Activated naive CD8-positive, alpha-beta T cell (primary cell): Measurements from ENCODE around the gene PRSS22.

Experiments used
- H3K27ac Mint-ChIP-seq: one replicate; pipeline ENCODE4 v1.8.0; 2021; ENCODE audit warnings: mixed read lengths
- H3K27me3 Mint-ChIP-seq: one replicate; pipeline ENCODE4 v1.8.0; 2021; ENCODE audit warnings: mixed read lengths
- H3K36me3 Mint-ChIP-seq: one replicate; pipeline ENCODE4 v1.8.0; 2021; ENCODE audit warnings: mixed read lengths
- H3K4me1 Mint-ChIP-seq: one replicate; pipeline ENCODE4 v1.8.0; 2021; ENCODE audit warnings: low read depth, mixed read lengths
- H3K4me3 Mint-ChIP-seq: one replicate; pipeline ENCODE4 v1.8.0; 2021; ENCODE audit warnings: mild to moderate bottlenecking, mixed read lengths
- H3K9me3 Mint-ChIP-seq: one replicate; pipeline ENCODE4 v1.8.0; 2021; ENCODE audit warnings: low read depth, mixed read lengths

Gene PRSS22

GRCh38 chr16:2830355-2830695 lies 27.6 kb downstream of the PRSS22 start:
- Mint-ChIP-seq H3K27ac (no peak overlapping the region), H3K27me3 (peaks cover 5% of the 10 kb centered on the region), H3K9me3 (no peaks in the 10 kb centered on the region), H3K36me3 (no peaks in the 10 kb centered on the region), H3K4me3 (no peak overlapping the region), H3K4me1 (no peaks in the 10 kb centered on the region)

DNA sequence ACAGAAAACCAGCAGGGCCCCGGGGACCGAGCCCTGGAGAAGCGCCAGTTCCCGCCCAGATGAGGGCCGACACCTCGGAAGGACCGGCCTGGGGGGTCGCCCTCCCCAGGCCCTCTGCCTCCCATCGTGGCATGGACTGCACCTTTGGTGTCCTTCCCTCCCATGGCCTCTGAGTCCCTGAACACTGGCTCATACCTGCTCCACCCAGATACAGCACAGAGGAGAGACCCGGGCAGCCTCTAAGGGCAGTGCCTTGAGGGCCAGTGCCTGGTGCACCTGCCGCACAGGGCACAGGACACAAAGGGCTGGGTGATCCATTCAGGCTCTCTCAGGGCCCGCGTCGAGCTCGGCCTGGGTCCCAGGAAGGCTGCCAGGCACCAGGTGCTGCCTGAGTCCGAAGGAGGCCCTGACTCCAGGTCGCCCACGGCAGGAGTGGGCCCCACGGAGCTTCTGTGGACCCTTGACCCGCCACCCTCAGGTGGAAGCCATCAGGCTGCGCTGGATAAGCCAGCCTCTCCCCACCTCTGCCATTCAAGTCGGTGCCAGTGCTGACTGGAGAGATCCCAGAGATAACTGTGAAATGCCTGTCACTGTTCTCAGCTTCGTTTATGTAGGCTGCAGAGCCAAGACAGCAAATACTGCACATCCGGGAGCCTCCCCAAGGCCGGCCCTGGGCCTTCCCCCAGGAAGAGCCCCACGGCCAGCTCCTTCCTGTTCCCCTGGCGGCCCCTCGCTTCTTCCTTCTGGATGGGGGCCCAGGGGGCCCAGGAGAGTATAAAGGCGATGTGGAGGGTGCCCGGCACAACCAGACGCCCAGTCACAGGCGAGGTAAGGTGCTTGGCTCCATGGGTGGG lies 28.2 kb downstream of the PRSS22 start, which contains the start of gene ZG16B:
Gene ZG16B, plus strand, starts transcription at position 803 of the 854 bp plus-strand sequence. CDS start 139 bp downstream, outside the sequence.
- Mint-ChIP-seq H3K27me3 (peaks cover 5% of the 10 kb centered on the region), H3K36me3 (no peaks in the 10 kb centered on the region), H3K4me1 (no peaks in the 10 kb centered on the region), H3K27ac (no peak within 1 kb of the TSS), H3K4me3 (no peak within 1 kb of the TSS), H3K9me3 (no peaks in the 10 kb centered on the region)

DNA sequence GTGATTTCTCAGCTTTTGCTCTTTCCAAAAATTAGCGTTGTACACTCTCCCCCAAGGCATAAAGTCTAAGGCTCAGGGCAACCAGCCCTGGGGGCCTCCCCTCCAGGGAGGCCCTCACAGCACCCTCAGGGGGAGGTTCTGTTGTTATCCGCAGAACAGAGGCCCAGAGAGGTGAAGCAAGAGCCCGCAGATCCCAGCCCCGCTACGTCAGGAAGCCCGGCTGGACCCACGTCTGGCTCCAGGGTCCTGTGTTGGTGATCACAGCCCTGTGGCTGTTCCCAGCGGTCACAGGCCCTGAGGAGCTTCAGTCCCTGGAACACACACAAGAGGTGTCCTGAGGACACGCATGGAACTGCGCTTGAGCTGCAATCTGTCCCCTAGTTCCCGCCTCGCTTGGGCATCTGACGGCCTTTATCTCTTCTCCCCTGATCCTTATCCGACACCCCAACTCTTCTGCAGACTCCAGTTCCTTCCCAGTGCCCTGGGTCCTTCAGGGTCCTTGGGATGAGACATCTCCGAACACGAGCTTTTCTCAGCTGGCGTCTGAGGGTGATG lies 29.0 kb downstream of the PRSS22 start:
- Mint-ChIP-seq H3K27ac (no peak overlapping the region), H3K36me3 (no peaks in the 10 kb centered on the region), H3K4me3 (no peak overlapping the region), H3K9me3 (no peaks in the 10 kb centered on the region), H3K4me1 (no peaks in the 10 kb centered on the region), H3K27me3 (peaks cover 5% of the 10 kb centered on the region)

- Mint-ChIP-seq H3K4me1 (no peaks in the 10 kb centered on the region), H3K27ac (no peak overlapping the region), H3K27me3 (peaks cover 5% of the 10 kb centered on the region), H3K4me3 (no peak overlapping the region), H3K36me3 (no peaks in the 10 kb centered on the region), H3K9me3 (no peaks in the 10 kb centered on the region)
These were observed 29.5 kb downstream of the PRSS22 start for GRCh38 chr16:2828521-2828840.

GRCh38 chr16:2827831-2828520 lies 30.0 kb downstream of the PRSS22 start:
- no peak overlapping the region for H3K4me3 Mint-ChIP-seq
- no peak overlapping the region for H3K27ac Mint-ChIP-seq
- H3K27me3 Mint-ChIP-seq, result peaks cover 5% of the 10 kb centered on the region
- H3K36me3 Mint-ChIP-seq, result no peaks in the 10 kb centered on the region
- H3K9me3 Mint-ChIP-seq, result no peaks in the 10 kb centered on the region
- H3K4me1 Mint-ChIP-seq, result no peaks in the 10 kb centered on the region

DNA sequence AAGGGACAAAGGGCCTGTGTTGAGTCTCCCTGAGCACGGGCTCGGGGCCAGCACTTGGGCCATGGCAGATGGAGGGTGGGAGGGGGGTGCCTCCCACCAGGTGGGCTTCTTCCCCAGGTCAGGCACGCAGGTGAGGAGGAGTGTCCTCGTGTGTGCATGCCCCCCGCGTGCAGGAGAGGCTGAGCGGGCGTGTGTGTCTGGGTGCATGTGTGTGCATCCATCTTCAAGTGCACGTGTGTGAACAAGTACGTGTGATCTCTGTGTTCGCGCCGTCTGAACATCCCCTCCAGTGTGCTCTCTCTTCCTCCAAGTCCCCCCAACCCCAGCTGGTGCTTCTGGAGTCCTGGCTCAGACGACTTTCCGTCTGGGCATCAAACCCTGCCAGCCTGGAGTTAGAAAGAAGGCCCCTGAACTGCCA lies 30.6 kb downstream of the PRSS22 start:
- H3K27ac Mint-ChIP-seq, result no peak overlapping the region
- H3K4me1 Mint-ChIP-seq, result no peaks in the 10 kb centered on the region
- H3K27me3 Mint-ChIP-seq, result peaks cover 3% of the 10 kb centered on the region
- no peaks in the 10 kb centered on the region for H3K36me3 Mint-ChIP-seq
- no peak overlapping the region for H3K4me3 Mint-ChIP-seq
- no peaks in the 10 kb centered on the region for H3K9me3 Mint-ChIP-seq

- Mint-ChIP-seq H3K4me1 (no peaks in the 10 kb centered on the region), H3K9me3 (no peaks in the 10 kb centered on the region), H3K4me3 (no peak overlapping the region), H3K27ac (no peak overlapping the region), H3K27me3 (peaks cover 3% of the 10 kb centered on the region), H3K36me3 (no peaks in the 10 kb centered on the region)
These were observed 31.2 kb downstream of the PRSS22 start for GRCh38 chr16:2826591-2827373.

DNA sequence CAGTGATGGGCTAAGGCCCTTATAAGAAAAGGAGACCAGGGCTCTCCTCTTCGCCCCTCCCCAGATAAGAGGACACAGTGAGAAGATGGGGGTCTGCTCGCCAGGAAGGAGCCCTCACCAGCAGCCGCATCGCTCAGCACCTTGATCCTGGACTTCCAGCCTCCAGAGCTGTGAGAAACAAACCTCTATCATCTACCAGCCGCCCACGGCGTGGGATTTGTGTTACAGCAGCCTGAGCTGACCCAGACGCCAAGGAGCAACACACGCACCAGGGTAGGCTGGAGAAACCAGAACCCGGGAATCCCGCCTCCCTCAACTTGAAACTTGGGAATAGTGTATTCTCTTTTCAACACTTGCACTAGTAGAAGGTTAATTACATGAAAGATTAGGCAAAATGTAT lies 32.1 kb downstream of the PRSS22 start:
- Mint-ChIP-seq H3K27ac (no peak overlapping the region), H3K4me1 (no peaks in the 10 kb centered on the region), H3K36me3 (no peaks in the 10 kb centered on the region), H3K9me3 (no peaks in the 10 kb centered on the region), H3K4me3 (no peak overlapping the region), H3K27me3 (peaks cover under 1% of the 10 kb centered on the region)

DNA sequence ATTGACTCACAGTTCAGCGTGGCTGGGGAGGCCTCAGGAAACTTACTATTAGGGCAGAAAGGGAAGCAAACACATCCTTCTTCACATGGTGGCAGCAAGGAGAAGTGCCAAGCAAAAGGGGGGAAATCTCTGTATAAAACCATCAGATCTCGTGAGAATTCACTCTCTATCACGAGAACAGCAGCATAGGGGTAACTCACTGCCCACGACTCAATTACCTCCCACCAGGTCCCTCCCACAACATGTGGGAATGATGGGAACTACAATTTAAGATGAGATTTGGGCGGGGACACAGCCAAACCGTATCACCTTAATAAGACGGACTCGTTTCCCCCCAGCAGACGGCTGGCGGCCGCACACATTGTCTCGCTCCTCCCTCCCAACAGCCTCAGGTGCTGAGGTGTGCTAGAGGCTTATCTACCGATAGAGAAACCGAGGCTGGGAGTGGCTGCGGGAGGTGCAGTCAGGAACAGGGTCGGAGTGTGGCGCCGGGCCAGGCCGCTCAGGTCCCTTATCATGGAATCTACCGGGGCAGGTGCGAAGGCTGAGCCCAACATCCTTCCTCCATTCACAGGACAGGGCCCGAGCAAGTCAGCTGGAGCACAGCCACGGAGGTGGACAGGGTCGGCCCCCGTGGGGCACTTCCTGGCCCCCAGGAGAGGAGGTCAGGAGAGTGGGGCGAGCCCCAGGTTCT lies 32.8 kb downstream of the PRSS22 start:
- H3K4me3 Mint-ChIP-seq, result no peak overlapping the region
- no peaks in the 10 kb centered on the region for H3K9me3 Mint-ChIP-seq
- no peaks in the 10 kb centered on the region for H3K36me3 Mint-ChIP-seq
- H3K4me1 Mint-ChIP-seq, result no peaks in the 10 kb centered on the region
- H3K27me3 Mint-ChIP-seq, result no peaks in the 10 kb centered on the region
- no peak overlapping the region for H3K27ac Mint-ChIP-seq

DNA sequence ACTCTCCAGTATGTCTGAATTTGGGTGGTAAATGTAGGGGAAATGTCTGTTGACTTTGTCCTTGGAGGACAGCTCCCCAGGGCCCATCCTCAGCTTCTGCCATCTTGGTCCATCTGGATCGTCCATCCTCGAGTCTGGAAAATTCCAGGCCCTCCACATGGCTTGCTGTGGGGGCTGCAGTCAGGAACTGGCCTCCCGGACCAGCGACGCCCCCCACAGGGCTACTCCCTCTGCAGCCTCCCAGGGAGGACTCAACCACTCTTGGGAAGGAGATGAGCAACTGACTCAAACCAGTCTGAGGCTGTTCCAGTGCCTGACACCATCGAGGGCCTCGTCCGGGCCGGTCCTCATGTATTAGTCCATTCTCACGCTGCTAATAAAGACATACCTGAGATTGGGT lies 33.3 kb downstream of the PRSS22 start:
- Mint-ChIP-seq H3K27me3 (no peaks in the 10 kb centered on the region), H3K27ac (no peak overlapping the region), H3K36me3 (no peaks in the 10 kb centered on the region), H3K4me1 (no peaks in the 10 kb centered on the region), H3K4me3 (no peak overlapping the region), H3K9me3 (no peaks in the 10 kb centered on the region)

DNA sequence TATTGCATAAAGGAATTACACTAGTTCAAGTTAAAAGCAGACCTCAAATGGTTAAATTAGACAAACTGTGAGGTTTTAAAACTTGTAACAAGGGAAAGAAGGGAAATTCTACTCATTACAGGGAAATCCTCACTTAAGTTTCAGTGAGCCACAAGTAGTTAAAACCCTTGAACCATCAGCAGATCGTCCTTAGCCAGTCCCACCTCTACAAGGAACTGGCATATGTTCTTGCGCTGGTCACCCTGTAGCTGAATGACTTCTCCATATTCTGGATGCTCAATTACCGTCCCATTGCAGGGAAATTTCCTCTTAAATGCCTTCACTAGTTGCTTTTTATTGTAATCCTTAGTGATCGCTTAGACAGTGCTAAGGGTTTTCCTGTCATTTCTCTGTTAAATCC lies 35.5 kb downstream of the PRSS22 start:
- Mint-ChIP-seq H3K9me3 (no peaks in the 10 kb centered on the region), H3K27ac (no peak overlapping the region), H3K4me1 (no peaks in the 10 kb centered on the region), H3K27me3 (no peaks in the 10 kb centered on the region), H3K4me3 (no peak overlapping the region), H3K36me3 (no peaks in the 10 kb centered on the region)

DNA sequence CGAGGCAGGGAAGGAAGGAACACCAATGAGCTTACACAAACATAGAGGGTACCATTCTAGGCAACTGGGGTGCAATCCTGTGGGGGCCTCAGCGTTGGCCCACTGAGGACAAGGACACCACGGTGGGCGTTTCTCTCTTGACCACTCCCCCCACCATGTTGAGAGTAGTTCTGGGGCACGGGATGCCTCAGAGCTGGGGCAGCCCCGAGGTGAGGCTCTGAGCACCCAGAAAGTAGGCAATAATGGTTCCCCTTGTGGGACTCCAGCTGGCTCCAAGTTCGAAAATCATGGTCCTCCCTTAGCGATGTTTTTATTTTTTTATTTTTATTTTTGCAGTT lies 35.8 kb downstream of the PRSS22 start:
- no peak overlapping the region for H3K4me3 Mint-ChIP-seq
- H3K36me3 Mint-ChIP-seq, result no peaks in the 10 kb centered on the region
- H3K27ac Mint-ChIP-seq, result no peak overlapping the region
- H3K27me3 Mint-ChIP-seq, result no peaks in the 10 kb centered on the region
- H3K4me1 Mint-ChIP-seq, result no peaks in the 10 kb centered on the region
- H3K9me3 Mint-ChIP-seq, result no peaks in the 10 kb centered on the region

DNA sequence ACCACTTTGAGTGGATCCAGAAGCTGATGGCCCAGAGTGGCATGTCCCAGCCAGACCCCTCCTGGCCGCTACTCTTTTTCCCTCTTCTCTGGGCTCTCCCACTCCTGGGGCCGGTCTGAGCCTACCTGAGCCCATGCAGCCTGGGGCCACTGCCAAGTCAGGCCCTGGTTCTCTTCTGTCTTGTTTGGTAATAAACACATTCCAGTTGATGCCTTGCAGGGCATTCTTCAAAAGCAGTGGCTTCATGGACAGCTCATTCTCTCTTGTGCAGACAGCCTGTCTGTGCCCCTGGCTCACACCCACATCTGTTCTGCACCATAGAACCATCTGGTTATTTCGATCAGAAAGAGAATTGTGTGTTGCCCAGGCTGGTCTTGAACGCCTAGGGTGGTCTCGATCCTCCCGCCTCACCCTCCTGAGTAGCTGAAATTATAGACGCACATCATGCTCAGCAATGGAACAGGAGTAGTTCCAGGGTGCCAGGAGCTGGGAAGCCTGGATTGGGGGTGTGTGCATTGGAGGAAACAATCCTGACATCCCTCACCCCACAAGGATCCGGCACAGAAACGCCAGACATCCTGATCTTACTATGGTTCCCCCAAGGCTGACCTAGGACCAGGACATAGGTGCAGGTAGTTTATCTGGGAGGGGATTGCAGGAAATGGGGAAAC lies 36.3 kb downstream of the PRSS22 start:
- Mint-ChIP-seq H3K27me3 (no peaks in the 10 kb centered on the region), H3K4me1 (no peaks in the 10 kb centered on the region)

GRCh38 chr16:2820836-2821486 lies 37.0 kb downstream of the PRSS22 start:
- Mint-ChIP-seq H3K27me3 (no peaks in the 10 kb centered on the region), H3K4me1 (no peaks in the 10 kb centered on the region), H3K9me3 (no peaks in the 10 kb centered on the region), H3K27ac (no peak overlapping the region), H3K36me3 (no peaks in the 10 kb centered on the region), H3K4me3 (no peak overlapping the region)

More for the DNA sequence above, 36.3 kb downstream of the PRSS22 start:
- no peaks in the 10 kb centered on the region for H3K36me3 Mint-ChIP-seq
- no peaks in the 10 kb centered on the region for H3K9me3 Mint-ChIP-seq
- no peak overlapping the region for H3K27ac Mint-ChIP-seq
- no peak overlapping the region for H3K4me3 Mint-ChIP-seq
